HepG2 (cell line): ENCODE data around the gene TRIO. TPM values are rescaled to one million over a fixed set of nuclear protein-coding genes. Genes with fewer than 3 reads are reported as not detected.

Experiments used
- ATAC-seq: fragments of 200-7000 bp; cut with Tn5 transposase; 3 replicates; pipeline ENCODE4 v1.9.1; 2020; ENCODE audit warnings: mild to moderate bottlenecking, moderate library complexity
- BruUV-seq: library from RNA; stranded (reverse); fragments of 400-500 nt; replicated peaks from 2 replicates; lab custom pipeline; 2021; lab: Mats Ljungman, UMichigan
- CTCF ChIA-PET: fragments of 300-600 bp; formaldehyde crosslinking; extraction: SDS; loops from one replicate; lab custom pipeline; 2021; ENCODE audit warnings: low total read pairs, inconsistent platforms, low intra/inter-chr PET ratio; lab: Yijun Ruan, JAX
- POLR2A ChIA-PET: fragments of 350-600 bp; sonication (Branson Sonifier 250); formaldehyde crosslinking; loops from one replicate; lab custom pipeline; 2020; ENCODE audit warnings: antibody characterized with exemption, inconsistent platforms; lab: Yijun Ruan, JAX
- DNase-seq: peaks from one replicate; pipeline ENCODE4 v3.0.0-alpha.2; 2015; ENCODE audit warnings: low spot score
- FAIRE-seq: peaks from 3 replicates; lab custom pipeline; 2011; peaks lifted over from hg19 to GRCh38; lab: Jason Lieb, UNC
- H2AFZ ChIP-seq: one replicate; pipeline ENCODE4 v1.6.1; 2011; ENCODE audit warnings: low read length, inconsistent platforms
- H3K27ac ChIP-seq: fragments of 300-600 bp; 3 replicates; pipeline ENCODE4 v1.8.0; 2011; ENCODE audit warnings: mixed run types, mild to moderate bottlenecking, mixed read lengths, low read length, inconsistent platforms; ENCODE audit not compliant: insufficient read depth; ENCODE audit errors: extremely low read length
- H3K27me3 ChIP-seq, 2 experiments: fragments of 200-600 bp in 1 of 2; 2 replicates in 1 of 2; 3 replicates in 1 of 2; pipeline versions ENCODE4 v1.6.0 to v1.8.0; 2011; ENCODE audit warnings: low read length in 2 of 2, mild to moderate bottlenecking in 2 of 2, moderate library complexity in 2 of 2, inconsistent platforms in 1 of 2; ENCODE audit not compliant: insufficient read depth in 2 of 2, control insufficient read depth in 1 of 2
- H3K36me3 ChIP-seq, 2 experiments: fragments of 200-600 bp in 1 of 2; replicated peaks in 1 of 2; 2 replicates in 1 of 2; 3 replicates in 1 of 2; pipeline versions ENCODE4 v1.5.1 to v1.8.0; 2011; ENCODE audit warnings: low read length in 2 of 2, inconsistent platforms in 1 of 2; ENCODE audit not compliant: insufficient read depth in 2 of 2, control insufficient read depth in 1 of 2
- H3K4me1 ChIP-seq: 2 replicates; pipeline ENCODE4 v1.5.1; 2012; ENCODE audit warnings: low read length, inconsistent platforms; ENCODE audit not compliant: insufficient read depth
- H3K4me2 ChIP-seq: 2 replicates; pipeline ENCODE4 v1.6.0; 2011; ENCODE audit warnings: low read depth, low read length, inconsistent platforms
- H3K4me3 ChIP-seq, 3 experiments: fragments of 200-600 bp in 1 of 3; sonication (generic), shearing (Covaris generic) in 1 of 3; replicated peaks in 1 of 3; 2 replicates each; pipeline ENCODE4 v1.5.1; 2011 to 2016; ENCODE audit warnings: low read length in 3 of 3, inconsistent platforms in 2 of 3, low read depth in 2 of 3, mild to moderate bottlenecking in 2 of 3, control low read depth in 1 of 3, mixed read lengths in 1 of 3; ENCODE audit not compliant: insufficient read depth in 1 of 3
- H3K79me2 ChIP-seq: one replicate; pipeline ENCODE4 v1.6.1; 2011; ENCODE audit warnings: low read length, inconsistent platforms; ENCODE audit not compliant: insufficient read depth
- H3K9ac ChIP-seq: 2 replicates; pipeline ENCODE4 v1.6.0; 2011; ENCODE audit warnings: mild to moderate bottlenecking, low read depth, low read length, inconsistent platforms; ENCODE audit not compliant: insufficient read depth
- H3K9me3 ChIP-seq: 2 replicates; pipeline ENCODE4 v1.5.1; 2012; ENCODE audit warnings: mild to moderate bottlenecking, low read length
- H4K20me1 ChIP-seq: 2 replicates; pipeline ENCODE4 v1.6.0; 2011; ENCODE audit warnings: inconsistent platforms, mild to moderate bottlenecking, low read length, moderate library complexity; ENCODE audit not compliant: insufficient read depth
- ARID3A ChIP-seq: IDR thresholded peaks from 2 replicates; pipeline ENCODE4 v1.6.1; 2012; ENCODE audit warnings: low read depth, low read length, improper control_type of control experiment
- ARID4A ChIP-seq: sonication (generic); formaldehyde crosslinking; IDR thresholded peaks from 2 replicates; pipeline ENCODE4 v1.5.0; 2020; ENCODE audit warnings: mild to moderate bottlenecking, missing genetic modification reagents, borderline replicate concordance
- BORCS8-MEF2B ChIP-seq: sonication (generic); formaldehyde crosslinking; IDR thresholded peaks from 2 replicates; pipeline ENCODE4 v1.8.0; 2022; ENCODE audit warnings: mild to moderate bottlenecking, missing genetic modification reagents
- MYNN ChIP-seq: sonication (generic); formaldehyde crosslinking; IDR thresholded peaks from 2 replicates; pipeline ENCODE4 v1.4.0; 2020; ENCODE audit warnings: mild to moderate bottlenecking, low read depth, missing genetic modification reagents
- ZBTB4 ChIP-seq: sonication (generic); formaldehyde crosslinking; IDR thresholded peaks from 2 replicates; pipeline ENCODE4 v1.4.0; 2020; ENCODE audit warnings: missing genetic modification reagents, mild to moderate bottlenecking, borderline replicate concordance
- ZFP36L2 ChIP-seq: sonication (generic); formaldehyde crosslinking; IDR thresholded peaks from 2 replicates; pipeline ENCODE4 v1.4.0; 2020; ENCODE audit warnings: missing genetic modification reagents
- ZNF552 ChIP-seq: sonication (generic); formaldehyde crosslinking; IDR thresholded peaks from 2 replicates; pipeline ENCODE4 v1.9.0; 2022; ENCODE audit warnings: missing genetic modification reagents, mild to moderate bottlenecking, borderline replicate concordance
- ZNF850 ChIP-seq: sonication (generic); formaldehyde crosslinking; conservative IDR thresholded peaks from 2 replicates; pipeline ENCODE4 v1.9.0; 2021; ENCODE audit warnings: mild to moderate bottlenecking, missing genetic modification reagents
- ZSCAN20 ChIP-seq: sonication (generic); formaldehyde crosslinking; IDR thresholded peaks from 2 replicates; pipeline ENCODE4 v1.4.0; 2020; ENCODE audit warnings: missing genetic modification reagents, mild to moderate bottlenecking, borderline replicate concordance
- WGBS: methylation state at CpG from one replicate; pipeline ENCODE4 v1.1.6; 2017; ENCODE audit warnings: low lambda C conversion rate; 5-methylcytosine and 5-hydroxymethylcytosine counted together
- in situ Hi-C: cut with HindIII; loops from 2 replicates; pipeline ENCODE4 v1.10.0; 2017; ENCODE audit warnings: low pct_unique_long_range_greater_than_20kb; ENCODE audit not compliant: extremely low pct_ligation_motif_present
- intact Hi-C: fragments of 100-400 bp; cut with micrococcal nuclease; formaldehyde crosslinking; loops from one replicate; pipeline ENCODE4 v1.10.0; 2022; ENCODE audit not compliant: unreplicated experiment
- polyA plus RNA-seq, 8 experiments: library from polyadenylated mRNA; depleted of rRNA in 3 of 8; stranded (reverse) in 7 of 8; unstranded in 1 of 8; fragments of >200 nt; fragmentation: Illumina TruSeq in 4 of 8; extraction: Trizol in 4 of 8; gene quantifications; 2 replicates each; pipeline versions ENCODE4 v1.2.1 to v1.2.3, GENCODE V29; 2011 to 2016; ENCODE audit warnings: low read depth in 4 of 8, missing spikeins in 1 of 8, mixed read lengths in 1 of 8; ENCODE audit not compliant: insufficient read depth in 1 of 8
- total RNA-seq, 5 experiments: library from RNA; depleted of rRNA; stranded (reverse); fragments of >200 nt; fragmentation: Illumina TruSeq; extraction: Trizol; gene quantifications; 2 replicates each; pipeline ENCODE4 v1.2.3, GENCODE V29; 2016; ENCODE audit warnings: low read depth in 1 of 5

TRIO gene
- total and polyA plus RNA-seq, 2 of the 13 experiments (the other 11 are each of a cell fraction or from before 2014, with no cell fraction given) = 45.2 to 45.9 TPM

GRCh38 chr5:14141764-14142163 is 1.4 kb upstream of the TRIO start (continued):
- TF ChIP-seq ZNF552 (CRISPR knock-in tag) (no peak), ARID3A (peak; percentile 23; the same call in 1 of the 2 replicates)

- no peaks in the 10 kb centered on the region for H3K9me3 ChIP-seq
- in situ Hi-C loops = loop anchor here (10.0 kb wide), 1 partner anchor 122 kb away; no protein-coding TSS in a partner anchor
- no peaks in the 10 kb centered on the region; a peak in 2 of 5 replicates for H3K27me3 ChIP-seq
- no peaks in the 10 kb centered on the region for H3K36me3 ChIP-seq
- peak overlapping the region; percentile 85 to 99 (median 86) for H3K4me3 ChIP-seq
- peaks cover 24% of the 10 kb centered on the region for H4K20me1 ChIP-seq
- ATAC-seq (peak; percentile 0; the same call in 1 of the 3 replicates), DNase-seq (no peak), FAIRE-seq (no peak)
- peak overlapping the region; percentile 70 for H3K27ac ChIP-seq
- peak overlapping the region; percentile 58 for H2AFZ ChIP-seq
- under 1% methylated on average over 19 of the region's 19 CpGs for WGBS
- CTCF ChIA-PET = interaction anchor here (1.3 kb wide), 1 partner anchor 128 kb away, joined by 5 read pairs; no protein-coding TSS in a partner anchor
- peak overlapping the region; percentile 98 for H3K4me2 ChIP-seq
- POLR2A ChIA-PET = interaction anchor here (1.0 to 1.8 kb wide), 3 partner anchors 10 to 122 kb away, joined by 3 to 5 read pairs (median 3); no protein-coding TSS in a partner anchor
- intact Hi-C loops = loop anchor here (1.0 to 10.0 kb wide), 3 partner anchors 30 to 522 kb away; partner anchors contain the start of gene OTULIN
- peaks cover 21% of the 10 kb centered on the region for H3K4me1 ChIP-seq
- H3K79me2 ChIP-seq = peaks cover 32% of the 10 kb centered on the region
- no TSS peak for BruUV-seq
- peak overlapping the region; percentile 66; the same call in 1 of the 2 replicates for H3K9ac ChIP-seq
- TF ChIP-seq ZBTB4 (CRISPR knock-in tag) (no peak), ZNF850 (CRISPR knock-in tag) (no peak), ZFP36L2 (no peak), BORCS8-MEF2B (CRISPR knock-in tag) (0 out of 2 replicates have a peak, but pooled peaks have one; percentile 4), MYNN (CRISPR knock-in tag) (no peak), ZNF552 (CRISPR knock-in tag) (no peak), ZSCAN20 (CRISPR knock-in tag) (no peak), ARID4A (CRISPR knock-in tag) (no peak)
These were observed 828 bp upstream of the TRIO start for GRCh38 chr5:14142202-14142826.
